Measurements from ENCODE around the gene SCCPDH. TPM values are rescaled to one million over a fixed set of nuclear protein-coding genes. Genes with fewer than 3 reads are reported as not detected.

Gene SCCPDH
- total and polyA plus RNA-seq, 2 of the 13 experiments (the other 11 are each of a cell fraction or from before 2014, with no cell fraction given): 36.7 to 62.3 TPM

DNA sequence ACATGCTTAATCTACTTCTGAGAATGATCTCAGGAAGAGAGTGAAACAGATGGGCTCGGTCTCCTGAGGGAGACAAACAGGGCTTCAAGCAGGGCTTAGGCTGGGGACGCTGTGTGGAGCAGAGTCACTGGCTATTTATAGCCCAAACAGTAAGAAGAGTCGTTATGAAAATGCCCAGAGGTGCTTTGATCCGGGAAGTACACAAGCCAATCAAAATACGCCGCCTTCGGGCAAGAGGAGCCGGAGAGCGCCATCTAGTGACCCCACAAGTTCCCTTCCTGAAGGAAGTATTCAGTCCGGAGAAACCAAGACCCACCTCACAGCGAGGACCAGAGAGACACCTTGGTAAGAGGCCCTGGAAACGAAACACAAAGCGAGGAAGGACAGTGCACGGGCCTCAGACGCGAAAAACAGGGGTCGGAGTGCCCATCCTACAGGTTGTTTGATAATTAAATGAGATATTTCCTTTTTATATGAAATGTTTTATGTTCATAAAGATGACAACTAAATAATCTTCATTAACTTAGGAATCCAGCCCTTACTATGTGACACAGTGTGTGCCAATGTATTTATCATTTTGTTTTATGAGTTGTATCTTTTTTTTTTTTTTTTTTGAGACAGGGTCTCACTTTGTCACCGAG lies 25.0 kb upstream of the SCCPDH start (continued):
- TF ChIP-seq REXO4 (CRISPR knock-in tag; IDR thresholded peaks at IDR 0.05; ENCODE audit: borderline replicate concordance) (no peak), ZMYM4 (CRISPR knock-in tag; IDR thresholded peaks at IDR 0.05) (peak; percentile 55; the same call in 1 of the 2 replicates), ZC3H13 (CRISPR knock-in tag; IDR thresholded peaks at IDR 0.05) (no peak), ZBTB1 (CRISPR knock-in tag; IDR thresholded peaks at IDR 0.05; ENCODE audit: borderline replicate concordance) (no peak), NCOA5 (CRISPR knock-in tag; IDR thresholded peaks at IDR 0.05) (no peak), U2AF2 (IDR thresholded peaks at IDR 0.05; ENCODE audit: low read depth, low read length) (no peak), BCL6 (CRISPR knock-in tag; IDR thresholded peaks at IDR 0.05) (no peak), ZNF12 (CRISPR knock-in tag; IDR thresholded peaks at IDR 0.05) (no peak; the same call in 1 of the 2 replicates), ZNF17 (CRISPR knock-in tag; IDR thresholded peaks at IDR 0.05) (no peak), ZSCAN29 (CRISPR knock-in tag; conservative IDR thresholded peaks at IDR 0.05) (no peak), ZFP1 (CRISPR knock-in tag; IDR thresholded peaks at IDR 0.05) (no peak), SMARCC2 (IDR thresholded peaks at IDR 0.05) (no peak), RAD51 (IDR thresholded peaks at IDR 0.05; ENCODE audit: borderline replicate concordance) (no peak), PHB2 (IDR thresholded peaks at IDR 0.05; ENCODE audit: partially characterized antibody) (no peak), PAX8 (CRISPR knock-in tag; IDR thresholded peaks at IDR 0.05; ENCODE audit: borderline replicate concordance) (no peak), ZNF567 (CRISPR knock-in tag; IDR thresholded peaks at IDR 0.05; ENCODE audit: borderline replicate concordance) (no peak), MBD4 (IDR thresholded peaks at IDR 0.05; ENCODE audit: borderline replicate concordance, low read length) (no peak), SAFB2 (CRISPR knock-in tag; IDR thresholded peaks at IDR 0.05; ENCODE audit: borderline replicate concordance, low read depth) (no peak), CBX2 (IDR thresholded peaks at IDR 0.05; ENCODE audit: low read depth, low read length) (no peak), CBX2 (CRISPR knock-in tag; IDR thresholded peaks at IDR 0.05; ENCODE audit: low read depth) (no peak), ZNF496 (CRISPR knock-in tag; IDR thresholded peaks at IDR 0.05; ENCODE audit: insufficient replicate concordance) (no peak), RBM39 (IDR thresholded peaks at IDR 0.05; ENCODE audit: low read depth, low read length, poor library complexity, severe bottlenecking) (no peak), CENPX (CRISPR knock-in tag; IDR thresholded peaks at IDR 0.05) (no peak), TEAD3 (CRISPR knock-in tag; optimal IDR thresholded peaks at IDR 0.05; ENCODE audit: borderline replicate concordance) (peak; percentile 38), GATAD2A (CRISPR knock-in tag; IDR thresholded peaks at IDR 0.05) (peak; percentile 62), GATAD1 (CRISPR knock-in tag; IDR thresholded peaks at IDR 0.05) (no peak)
- TF ChIP-seq, protein P1, sequence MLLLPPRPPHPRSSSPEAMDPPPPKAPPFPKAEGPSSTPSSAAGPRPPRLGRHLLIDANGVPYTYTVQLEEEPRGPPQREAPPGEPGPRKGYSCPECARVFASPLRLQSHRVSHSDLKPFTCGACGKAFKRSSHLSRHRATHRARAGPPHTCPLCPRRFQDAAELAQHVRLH (CRISPR knock-in tag; IDR thresholded peaks at IDR 0.05; ENCODE audit: borderline replicate concordance, low read depth): no peak; the same call in 1 of the 2 replicates
- TF ChIP-seq, protein P2, sequence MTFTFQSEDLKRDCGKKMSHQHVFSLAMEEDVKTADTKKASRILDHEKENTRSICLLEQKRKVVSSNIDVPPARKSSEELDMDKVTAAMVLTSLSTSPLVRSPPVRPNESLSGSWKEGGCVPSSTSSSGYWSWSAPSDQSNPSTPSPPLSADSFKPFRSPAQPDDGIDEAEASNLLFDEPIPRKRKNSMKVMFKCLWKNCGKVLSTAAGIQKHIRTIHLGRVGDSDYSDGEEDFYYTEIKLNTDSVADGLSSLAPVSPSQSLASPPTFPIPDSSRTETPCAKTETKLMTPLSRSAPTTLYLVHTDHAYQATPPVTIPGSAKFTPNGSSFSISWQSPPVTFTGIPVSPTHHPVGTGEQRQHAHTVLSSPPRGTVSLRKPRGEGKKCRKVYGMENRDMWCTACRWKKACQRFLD (CRISPR knock-in tag; IDR thresholded peaks at IDR 0.05; ENCODE audit: borderline replicate concordance): no peak
- TF ChIP-seq, protein P3, sequence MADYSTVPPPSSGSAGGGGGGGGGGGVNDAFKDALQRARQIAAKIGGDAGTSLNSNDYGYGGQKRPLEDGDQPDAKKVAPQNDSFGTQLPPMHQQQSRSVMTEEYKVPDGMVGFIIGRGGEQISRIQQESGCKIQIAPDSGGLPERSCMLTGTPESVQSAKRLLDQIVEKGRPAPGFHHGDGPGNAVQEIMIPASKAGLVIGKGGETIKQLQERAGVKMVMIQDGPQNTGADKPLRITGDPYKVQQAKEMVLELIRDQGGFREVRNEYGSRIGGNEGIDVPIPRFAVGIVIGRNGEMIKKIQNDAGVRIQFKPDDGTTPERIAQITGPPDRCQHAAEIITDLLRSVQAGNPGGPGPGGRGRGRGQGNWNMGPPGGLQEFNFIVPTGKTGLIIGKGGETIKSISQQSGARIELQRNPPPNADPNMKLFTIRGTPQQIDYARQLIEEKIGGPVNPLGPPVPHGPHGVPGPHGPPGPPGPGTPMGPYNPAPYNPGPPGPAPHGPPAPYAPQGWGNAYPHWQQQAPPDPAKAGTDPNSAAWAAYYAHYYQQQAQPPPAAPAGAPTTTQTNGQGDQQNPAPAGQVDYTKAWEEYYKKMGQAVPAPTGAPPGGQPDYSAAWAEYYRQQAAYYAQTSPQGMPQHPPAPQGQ (CRISPR knock-in tag; IDR thresholded peaks at IDR 0.05; ENCODE audit: borderline replicate concordance): no peak
- TF ChIP-seq, protein P4, sequence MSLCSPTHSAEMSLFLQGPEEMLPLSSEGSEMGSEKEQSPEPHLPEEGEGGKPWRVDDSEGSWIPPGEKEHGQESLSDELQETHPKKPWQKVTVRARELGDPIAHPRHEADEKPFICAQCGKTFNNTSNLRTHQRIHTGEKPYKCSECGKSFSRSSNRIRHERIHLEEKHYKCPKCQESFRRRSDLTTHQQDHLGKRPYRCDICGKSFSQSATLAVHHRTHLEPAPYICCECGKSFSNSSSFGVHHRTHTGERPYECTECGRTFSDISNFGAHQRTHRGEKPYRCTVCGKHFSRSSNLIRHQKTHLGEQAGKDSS (CRISPR knock-in tag; IDR thresholded peaks at IDR 0.05; ENCODE audit: borderline replicate concordance, low read depth): no peak

Data from HepG2 (cell line).